NCI-H2171 (cell line): ENCODE measurements around the gene HLA-DPB1.

Source experiments
- DNase-seq: peaks from one replicate; lab custom pipeline; 2025; lab: John Stamatoyannopoulos, UW

The HLA-DPB1 gene

DNA sequence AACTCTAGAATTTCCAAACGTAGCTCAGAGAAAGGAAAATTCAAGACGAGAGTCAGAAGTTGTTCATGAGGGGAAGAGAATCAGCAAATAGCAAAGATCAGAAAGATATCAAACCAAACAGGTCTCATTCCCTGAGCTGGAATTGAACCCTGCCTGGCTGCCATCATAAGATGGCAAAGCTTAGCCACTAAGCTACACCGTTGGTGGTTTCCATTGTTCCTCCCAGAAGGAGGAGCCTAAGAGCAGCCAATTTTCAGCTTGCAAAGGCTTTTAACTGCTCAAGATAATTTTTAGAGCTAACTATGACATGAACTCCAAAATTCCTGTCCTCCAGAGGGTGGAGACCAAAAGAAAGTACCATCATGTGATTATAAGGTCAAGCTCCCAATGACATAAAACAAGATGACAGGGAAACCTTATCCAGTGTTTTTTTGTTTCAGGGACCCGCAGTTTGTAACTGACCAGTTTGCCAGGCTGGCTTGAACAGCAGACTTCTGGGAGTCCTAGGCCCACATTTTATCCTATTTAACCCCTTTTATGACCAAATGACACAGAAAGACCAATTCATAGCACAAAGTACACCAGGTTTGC lies 60.6 kb downstream of the HLA-DPB1 start:
- no peak for DNase-seq
